Spinal cord (tissue), 10 donors: ENCODE data around the gene PYGM. TPM values are rescaled to one million over a fixed set of nuclear protein-coding genes. Genes with fewer than 3 reads are reported as not detected.
A peak's percentile ranks its signal among the peaks of the same experiment; 100 is the strongest.

Experiments used
- DNase-seq, 6 donors: peaks; one replicate each; pipeline versions ENCODE4 v3.0.0 to v3.0.0-alpha.2; 2013 to 2015; ENCODE audit warnings: low spot score in 6 of 6, low read depth in 4 of 6
- H3K27ac ChIP-seq: one replicate; pipeline ENCODE4 v1.5.1; 2013; ENCODE audit warnings: low read depth, low read length, control low read depth
- H3K27me3 ChIP-seq: one replicate; pipeline ENCODE4 v1.6.1; 2013; ENCODE audit warnings: low read length; ENCODE audit not compliant: control insufficient read depth, insufficient read depth
- H3K36me3 ChIP-seq: one replicate; pipeline ENCODE4 v1.6.1; 2013; ENCODE audit warnings: low read length; ENCODE audit not compliant: control insufficient read depth, insufficient read depth
- H3K4me1 ChIP-seq: one replicate; pipeline ENCODE4 v1.6.1; 2013; ENCODE audit warnings: low read length; ENCODE audit not compliant: control insufficient read depth, insufficient read depth
- H3K4me3 ChIP-seq: one replicate; pipeline ENCODE4 v1.5.1; 2013; ENCODE audit warnings: low read depth, low read length, control low read depth
- H3K9me3 ChIP-seq: one replicate; pipeline ENCODE4 v1.6.1; 2013; ENCODE audit warnings: low read length; ENCODE audit not compliant: control insufficient read depth, insufficient read depth
- WGBS: methylation state at CpG from one replicate; pipeline ENCODE4 v1.1.5; 2013; ENCODE audit warnings: missing lambda C conversion rate; ENCODE audit not compliant: insufficient coverage; 5-methylcytosine and 5-hydroxymethylcytosine counted together
- polyA plus RNA-seq, 2 donors: library from polyadenylated mRNA; unstranded; fragments of 120-200 nt; gene quantifications; one replicate each; pipeline ENCODE4 v1.2.1, GENCODE V29; 2013; ENCODE audit not compliant: insufficient read length in 2 of 2
- total RNA-seq, 2 donors: library from RNA; depleted of rRNA in 1 of 2; stranded (reverse); fragments of 120-200 nt in 1 of 2; fragments of >200 nt in 1 of 2; gene quantifications; one replicate each; pipeline versions ENCODE4 v1.2.3 to v1.2.4, GENCODE V29; 2013 to 2014
- donor health status: healthy.

The PYGM gene
- total and polyA plus RNA-seq, 4 donors, result 8.3 to 13.6 (median 11.5) TPM

DNA sequence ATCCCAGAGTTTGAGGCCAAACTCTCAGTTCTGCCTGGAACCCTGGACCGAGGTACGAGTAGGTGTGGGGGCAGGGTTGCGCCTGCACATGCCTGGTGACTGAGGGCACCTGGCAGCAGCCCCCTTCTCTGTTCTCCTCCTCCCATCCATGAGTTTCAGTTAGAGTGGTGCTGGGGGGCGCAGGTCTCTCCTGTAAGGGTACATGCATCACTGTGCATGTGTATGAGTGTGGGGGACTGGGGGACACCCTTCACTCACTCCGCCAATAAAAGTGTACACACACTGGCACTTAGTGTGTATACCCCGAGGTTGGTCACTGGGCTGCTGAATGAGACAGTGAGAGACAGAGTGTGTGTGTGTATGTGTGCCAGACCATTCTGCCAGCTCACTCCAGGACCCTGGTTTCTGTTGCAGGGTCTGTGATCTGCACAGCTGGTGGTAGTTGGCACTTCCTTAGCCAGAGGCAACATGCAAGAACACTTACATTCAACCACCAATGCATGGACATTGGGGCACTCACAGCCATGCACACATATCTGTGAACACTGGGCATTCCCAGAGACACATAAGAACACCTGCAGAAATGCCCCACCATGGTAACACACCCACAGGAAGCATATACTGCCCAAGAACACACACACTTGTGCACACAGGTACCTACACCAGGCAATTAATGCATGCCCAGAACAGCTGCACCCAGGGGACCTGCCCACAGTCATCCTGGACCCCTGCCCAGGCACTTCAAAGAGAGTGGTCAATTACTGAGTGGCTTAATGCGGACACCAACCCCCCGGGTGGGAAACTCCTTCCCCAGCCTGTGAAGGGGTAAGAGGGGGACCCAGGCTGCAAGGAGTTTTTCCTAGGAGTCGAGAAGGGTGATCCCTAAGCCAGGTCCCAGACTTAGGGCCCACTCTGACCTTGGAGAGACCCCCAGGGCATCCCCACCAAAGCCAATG is 35.6 kb downstream of the PYGM start:
- Histone ChIP-seq H3K4me3 (peak overlapping the region; percentile 55), H3K4me1 (peaks cover 65% of the 10 kb centered on the region), H3K27me3 (no peaks in the 10 kb centered on the region), H3K36me3 (peaks cover 24% of the 10 kb centered on the region), H3K27ac (peak overlapping the region; percentile 78), H3K9me3 (no peaks in the 10 kb centered on the region)
- WGBS, result 27% methylated on average over 3 of the region's 9 CpGs
- DNase-seq, result peak in 1 of 6 donors; percentile 60

DNA sequence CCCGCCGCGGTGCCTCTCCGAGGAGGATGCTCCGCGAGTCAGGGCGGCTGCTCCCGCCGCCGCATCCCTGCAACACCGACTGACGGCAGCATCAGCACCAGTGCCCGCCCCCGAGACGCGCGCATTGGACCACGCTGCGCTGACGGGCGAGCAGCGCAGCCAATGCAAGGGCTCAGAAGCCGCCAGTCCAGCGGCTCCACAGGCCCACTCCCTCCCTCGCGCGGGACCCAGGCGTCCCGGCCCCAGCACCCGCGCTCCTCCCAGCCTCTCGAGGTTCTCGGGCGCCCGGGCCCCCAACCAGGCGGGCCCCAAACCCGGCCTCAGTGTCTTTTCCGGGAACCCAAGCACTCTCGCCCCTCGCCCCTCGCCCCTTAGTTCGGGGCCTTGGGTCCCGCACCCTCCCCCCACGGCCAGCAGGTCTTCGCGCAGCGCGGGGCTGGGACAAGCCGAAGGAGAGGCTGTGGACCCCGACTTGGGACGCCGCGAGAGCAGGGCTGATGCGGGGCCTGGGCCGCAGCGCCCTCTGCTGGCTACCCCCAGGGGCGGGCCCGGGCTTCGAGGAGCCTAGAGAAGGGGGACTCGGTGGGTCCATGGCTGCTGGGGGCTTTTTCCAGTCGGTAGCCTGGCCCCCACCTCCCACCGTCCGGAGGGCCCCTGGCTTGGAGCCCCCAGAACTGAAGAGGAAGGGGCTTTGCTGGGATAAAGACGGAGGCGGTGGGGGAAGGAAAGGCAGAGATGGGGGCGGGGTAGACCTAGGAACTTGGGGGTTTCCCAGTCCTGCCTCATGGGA is 36.5 kb downstream of the PYGM start, which contains the start of gene NRXN2:
Gene NRXN2, minus strand, starts transcription at position 81 of the 790 bp plus-strand sequence. CDS start 9,498 bp downstream, outside the sequence.
- H3K4me1 ChIP-seq, result peaks cover 67% of the 10 kb centered on the region
- peak; percentile 72 to 98 (median 88) for DNase-seq
- no peaks in the 10 kb centered on the region for H3K9me3 ChIP-seq
- peak within 1 kb of the TSS; percentile 78 for H3K27ac ChIP-seq
- H3K4me3 ChIP-seq, result peak within 1 kb of the TSS; percentile 55
- H3K36me3 ChIP-seq, result peaks cover 22% of the 10 kb centered on the region
- H3K27me3 ChIP-seq, result no peaks in the 10 kb centered on the region
- 3% methylated on average over 62 of the region's 66 CpGs for WGBS

DNA sequence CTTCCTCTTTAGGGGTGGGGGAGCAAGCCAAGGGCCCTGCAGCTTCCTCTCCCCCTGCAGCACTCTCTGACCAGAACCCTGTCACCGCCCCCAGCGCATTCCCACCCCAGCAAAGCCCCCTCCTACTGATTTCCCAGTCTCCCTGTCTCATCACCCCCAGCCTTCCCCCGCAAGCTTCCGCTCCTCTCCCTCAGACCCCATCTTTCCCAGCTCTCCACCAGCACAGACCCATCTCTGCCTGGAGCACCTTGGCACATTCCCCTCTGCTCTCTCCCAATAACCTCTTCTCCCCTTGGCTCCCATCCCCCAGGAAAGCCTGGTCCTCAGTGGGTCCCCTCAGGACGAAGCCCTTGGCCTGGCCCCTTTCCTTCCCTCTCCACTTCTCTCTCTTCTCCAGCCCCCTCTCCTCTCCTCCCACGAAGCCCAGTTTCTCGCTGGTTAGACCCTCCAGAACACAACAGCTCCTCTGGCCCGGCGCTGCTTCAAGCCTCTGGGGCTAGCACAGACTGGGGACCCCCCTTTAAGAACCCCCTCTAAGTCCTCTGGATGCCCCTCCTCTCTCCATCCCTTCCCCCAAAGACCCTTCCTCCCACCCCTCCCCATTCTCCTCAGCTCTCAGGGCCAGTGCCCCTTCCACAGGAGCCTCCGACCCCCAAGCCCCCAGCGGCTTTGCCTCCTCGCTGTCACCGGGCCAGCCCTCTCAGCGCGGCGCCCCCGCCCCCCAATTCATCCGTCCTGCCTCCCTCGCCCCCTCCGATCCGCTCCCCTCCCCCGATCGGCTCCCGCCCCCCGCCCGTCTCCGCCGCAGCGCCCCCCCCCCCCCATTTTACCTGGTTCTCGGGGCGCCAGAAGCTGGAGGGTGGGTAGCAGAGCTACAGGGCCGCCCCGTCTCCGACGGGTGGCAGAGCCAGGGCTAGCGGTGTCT is 37.4 kb downstream of the PYGM start:
- H3K27ac ChIP-seq, result peak overlapping the region; percentile 49
- peaks cover 76% of the 10 kb centered on the region for H3K4me1 ChIP-seq
- H3K9me3 ChIP-seq, result no peaks in the 10 kb centered on the region
- H3K27me3 ChIP-seq, result no peaks in the 10 kb centered on the region
- 9% methylated on average over 14 of the region's 36 CpGs for WGBS
- peaks cover 29% of the 10 kb centered on the region for H3K36me3 ChIP-seq
- peak overlapping the region; percentile 44 for H3K4me3 ChIP-seq
- DNase-seq, result peak in 2 of 6 donors; percentile 60 to 73

DNA sequence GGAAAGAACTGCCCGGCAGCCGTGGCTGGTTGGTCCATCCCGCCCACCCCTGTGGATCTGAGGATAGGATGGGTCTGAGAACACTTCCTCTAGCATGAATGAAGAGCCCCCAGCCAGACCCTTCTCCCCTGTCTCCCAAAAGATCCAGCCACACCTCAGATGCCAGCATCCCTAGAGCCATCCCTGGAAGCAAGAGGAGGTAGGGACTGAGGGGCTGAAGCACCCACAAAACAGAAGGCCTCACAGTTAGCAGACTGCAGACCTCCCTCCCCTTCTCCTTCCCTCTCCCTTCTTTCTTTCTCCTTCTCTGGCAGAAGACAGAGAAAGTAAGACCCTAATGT is 38.4 kb downstream of the PYGM start:
- no peaks in the 10 kb centered on the region for H3K9me3 ChIP-seq
- H3K27ac ChIP-seq, result no peak overlapping the region
- no CpG with 5 or more reads among the region's 3 CpGs for WGBS

DNA sequence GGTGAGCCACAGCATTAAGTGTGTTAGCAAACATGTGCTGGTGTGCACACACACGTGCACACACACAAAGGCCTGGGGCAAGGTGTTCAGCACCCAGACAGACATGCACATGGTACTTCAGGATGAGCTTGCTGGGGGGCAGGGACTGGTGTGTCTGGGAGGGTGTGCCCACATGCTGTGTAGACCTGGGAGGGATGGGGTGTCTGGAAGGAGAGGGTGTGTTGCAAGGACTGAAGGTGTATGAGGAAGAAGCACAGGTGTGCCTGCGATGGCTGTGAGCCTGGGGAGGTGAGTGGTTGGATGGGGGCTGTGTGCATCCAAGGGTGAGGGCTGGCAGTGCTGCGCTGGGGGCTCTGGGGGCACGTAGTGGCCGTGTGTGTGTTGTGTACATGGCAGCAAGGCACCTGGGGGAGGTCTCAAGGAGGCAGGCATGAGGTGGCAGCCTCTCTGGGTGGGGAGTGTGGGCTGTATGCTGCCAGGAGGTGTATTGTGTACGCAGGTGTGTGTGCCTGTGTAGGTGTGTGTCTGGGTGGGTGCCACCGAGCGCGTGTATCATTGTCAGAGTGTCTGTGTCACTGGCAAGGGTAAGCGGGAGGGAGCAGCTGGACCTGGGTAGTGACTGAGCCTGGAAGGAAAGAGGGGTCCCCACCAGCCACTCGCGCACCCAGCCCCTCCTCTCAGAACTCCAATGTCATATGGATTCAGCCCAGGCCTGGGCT is 39.0 kb downstream of the PYGM start:
- 63% methylated on average over 11 of the region's 12 CpGs for WGBS
- Histone ChIP-seq H3K4me1 (peaks cover 84% of the 10 kb centered on the region), H3K36me3 (peaks cover 34% of the 10 kb centered on the region), H3K9me3 (no peaks in the 10 kb centered on the region), H3K27me3 (no peaks in the 10 kb centered on the region), H3K27ac (no peak overlapping the region), H3K4me3 (peak overlapping the region; percentile 44)
- DNase-seq, result no peak

More for the DNA sequence above, 38.4 kb downstream of the PYGM start:
- no peak for DNase-seq
- Histone ChIP-seq H3K4me1 (peaks cover 84% of the 10 kb centered on the region), H3K4me3 (peak overlapping the region; percentile 44), H3K27me3 (no peaks in the 10 kb centered on the region), H3K36me3 (peaks cover 34% of the 10 kb centered on the region)

DNA sequence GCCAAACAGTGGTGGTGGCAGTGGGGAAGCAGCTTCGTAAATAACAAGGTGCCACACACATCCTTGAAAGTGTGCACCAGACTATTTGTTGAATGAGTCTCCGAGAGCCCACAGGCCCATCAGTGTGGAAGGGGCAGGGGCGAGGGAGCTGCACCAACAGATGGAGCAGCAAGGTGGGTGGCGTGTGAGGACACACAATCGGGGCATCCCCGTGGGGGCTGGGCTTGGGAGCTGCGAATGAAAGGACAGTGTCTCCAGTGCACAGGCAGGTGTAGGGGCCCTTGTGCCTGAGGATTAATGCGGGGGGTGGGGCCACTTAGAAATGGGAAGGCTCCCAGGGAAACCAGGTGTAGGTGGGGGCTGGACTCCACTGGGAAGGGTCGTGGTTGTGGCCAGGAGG is 39.6 kb downstream of the PYGM start:
- Histone ChIP-seq H3K4me3 (no peak overlapping the region), H3K27me3 (no peaks in the 10 kb centered on the region), H3K36me3 (peaks cover 34% of the 10 kb centered on the region), H3K9me3 (no peaks in the 10 kb centered on the region), H3K4me1 (peaks cover 84% of the 10 kb centered on the region), H3K27ac (no peak overlapping the region)
- no peak for DNase-seq
- WGBS, result 75% methylated on average over 9 of the region's 9 CpGs

DNA sequence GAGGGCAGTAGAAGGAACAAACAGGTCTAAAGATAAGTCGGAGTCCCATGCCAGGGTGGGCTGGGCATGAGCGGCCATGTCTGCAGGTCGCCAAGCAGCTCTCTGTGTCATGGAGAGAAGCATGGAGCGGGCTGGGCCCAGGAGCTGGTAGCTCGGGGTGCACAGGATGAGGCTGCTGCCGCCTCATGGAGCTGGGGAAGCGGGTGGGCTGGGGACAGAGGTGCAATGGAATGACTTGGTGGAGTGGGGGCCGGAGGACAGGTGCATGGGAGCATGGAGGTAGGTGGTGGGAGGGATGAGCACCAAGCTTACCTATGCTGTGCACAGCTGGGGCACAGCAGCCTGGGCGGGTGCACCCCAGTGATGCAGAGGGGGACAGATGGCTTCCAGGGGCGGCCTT is 40.4 kb downstream of the PYGM start:
- Histone ChIP-seq H3K36me3 (peaks cover 34% of the 10 kb centered on the region), H3K4me1 (peaks cover 83% of the 10 kb centered on the region), H3K9me3 (no peaks in the 10 kb centered on the region), H3K27me3 (peaks cover 6% of the 10 kb centered on the region), H3K4me3 (no peak overlapping the region), H3K27ac (no peak overlapping the region)
- no peak for DNase-seq
- 88% methylated on average over 10 of the region's 10 CpGs for whole genome bisulfite sequencing

DNA sequence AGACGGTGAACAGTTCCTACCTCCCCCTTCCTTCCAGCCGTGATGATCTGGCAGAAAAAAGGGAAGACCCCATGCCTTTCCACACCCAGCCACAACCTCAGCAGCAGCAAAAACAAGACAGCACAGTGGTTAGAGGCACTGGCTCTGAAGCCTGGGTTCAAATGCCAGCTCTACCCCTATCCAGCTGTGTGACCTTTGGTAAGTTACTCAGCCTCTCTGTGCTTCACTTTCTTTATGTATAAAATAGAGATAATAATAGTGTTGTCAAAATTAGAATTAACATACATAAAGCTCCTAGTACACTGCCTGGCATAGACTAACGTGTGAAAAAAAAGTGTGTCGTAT is 41.0 kb downstream of the PYGM start:
- H3K4me1 ChIP-seq, result peaks cover 83% of the 10 kb centered on the region

More for the DNA sequence above, 41.0 kb downstream of the PYGM start:
- H3K9me3 ChIP-seq, result no peaks in the 10 kb centered on the region
- H3K4me3 ChIP-seq, result no peak overlapping the region
- WGBS, result 42% methylated on average over 2 of the region's 4 CpGs
- H3K36me3 ChIP-seq, result peaks cover 34% of the 10 kb centered on the region
- peaks cover 6% of the 10 kb centered on the region for H3K27me3 ChIP-seq
- H3K27ac ChIP-seq, result no peak overlapping the region
- no peak for DNase-seq
